GM18505 (cell line): ENCODE data around the gene PVALEF.

Source experiments
- ATAC-seq: cut with Tn5 transposase; IDR thresholded peaks from one replicate; pipeline ENCODE4 v1.9.1; 2021; ENCODE audit not compliant: unreplicated experiment
- POLR2A ChIP-seq: IDR thresholded peaks from 4 replicates; pipeline ENCODE4 v1.6.1; 2011; ENCODE audit warnings: borderline replicate concordance; ENCODE audit not compliant: insufficient read depth, insufficient read length; ENCODE audit errors: extremely low read depth

Gene PVALEF

GRCh38 chr17:81165246-81166032 is at the start of gene PVALEF:
TSS of gene PVALEF (plus strand) at chr17:81165507. CDS start at chr17:81181227, 15,720 bp downstream.
- no peak for ATAC-seq
- TF ChIP-seq POLR2A, result no peak

- TF ChIP-seq POLR2A, result no peak
- ATAC-seq, result no peak
Observed at GRCh38 chr17:81115749-81116464, 49.4 kb upstream of the PVALEF start.

GRCh38 chr17:81116704-81117103 is 48.6 kb upstream of the PVALEF start:
- ATAC-seq, result no peak
- TF ChIP-seq POLR2A, result no peak

GRCh38 chr17:81117672-81118198 is 47.6 kb upstream of the PVALEF start:
- no peak for ATAC-seq
- TF ChIP-seq POLR2A, result no peak

GRCh38 chr17:81118308-81119221 is 46.7 kb upstream of the PVALEF start:
- ATAC-seq, result no peak
- TF ChIP-seq POLR2A, result no peak

- TF ChIP-seq POLR2A, result no peak
- no peak for ATAC-seq
Observed at GRCh38 chr17:81119223-81120148, 45.8 kb upstream of the PVALEF start.

GRCh38 chr17:81120149-81120484 is 45.2 kb upstream of the PVALEF start:
- no peak for ATAC-seq
- no peak for TF ChIP-seq POLR2A

- no peak for TF ChIP-seq POLR2A
- no peak for ATAC-seq
Observed at GRCh38 chr17:81120695-81121621, 44.3 kb upstream of the PVALEF start.

- no peak for ATAC-seq
- no peak for TF ChIP-seq POLR2A
Observed at GRCh38 chr17:81121841-81122733, 43.2 kb upstream of the PVALEF start.
